Kidney (tissue), 14 donors: ENCODE data around the gene LGALS9. TPM values are rescaled to one million over a fixed set of nuclear protein-coding genes. Genes with fewer than 3 reads are reported as not detected.
A peak's percentile ranks its signal among the peaks of the same experiment; 100 is the strongest.

Experiments
- DNase-seq, 5 donors: peaks; one replicate each; pipeline ENCODE4 v3.0.0-alpha.2; 2013 to 2020
- FAIRE-seq: peaks from 2 replicates; lab custom pipeline; 2012; peaks lifted over from hg19 to GRCh38; lab: Jason Lieb, UNC
- H3K27ac ChIP-seq, 2 donors: one replicate each; pipeline ENCODE4 v1.7.0; 2013; ENCODE audit warnings: low read depth in 2 of 2, low read length in 2 of 2, inconsistent platforms in 1 of 2
- H3K27me3 ChIP-seq: one replicate; pipeline ENCODE4 v1.7.1; 2013; ENCODE audit warnings: low read length, inconsistent platforms; ENCODE audit not compliant: control insufficient read depth, insufficient read depth
- H3K36me3 ChIP-seq, 3 donors: one replicate each; pipeline versions ENCODE4 v1.7.0 to v1.7.1; 2013; ENCODE audit warnings: low read length in 3 of 3, control low read depth in 1 of 3, inconsistent platforms in 1 of 3; ENCODE audit not compliant: insufficient read depth in 3 of 3, control insufficient read depth in 2 of 3
- H3K4me1 ChIP-seq, 3 donors: one replicate each; pipeline versions ENCODE4 v1.7.0 to v1.7.1; 2013; ENCODE audit warnings: low read length in 3 of 3, inconsistent platforms in 1 of 3, low read depth in 1 of 3; ENCODE audit not compliant: control insufficient read depth in 2 of 3, insufficient read depth in 2 of 3
- H3K4me3 ChIP-seq, 3 donors: one replicate each; pipeline versions ENCODE4 v1.7.0 to v1.8.1; 2013; ENCODE audit warnings: low read length in 3 of 3, control low read depth in 1 of 3, inconsistent platforms in 1 of 3
- H3K9ac ChIP-seq, 3 donors: one replicate each; pipeline versions ENCODE4 v1.7.0 to v1.7.1; 2013; ENCODE audit warnings: low read length in 3 of 3, control low read depth in 1 of 3, inconsistent platforms in 1 of 3
- H3K9me3 ChIP-seq, 3 donors: one replicate each; pipeline versions ENCODE4 v1.7.0 to v1.7.1; 2013; ENCODE audit warnings: low read length in 3 of 3, control low read depth in 1 of 3, inconsistent platforms in 1 of 3; ENCODE audit not compliant: control insufficient read depth in 2 of 3, insufficient read depth in 1 of 3
- CTCF ChIP-seq: IDR thresholded peaks from 3 replicates; pipeline ENCODE4 v1.5.1; 2012; ENCODE audit warnings: mild to moderate bottlenecking, moderate library complexity, borderline replicate concordance; ENCODE audit not compliant: insufficient read depth; ENCODE audit errors: extremely low read depth
- intact Hi-C: fragments of 100-400 bp; cut with DNase I; formaldehyde crosslinking; loops from one replicate; pipeline ENCODE4 v1.11.1; 2022
- polyA plus RNA-seq: library from polyadenylated mRNA; stranded (reverse); fragments of 350-450 nt; fragmentation: Illumina TruSeq; extraction: RNeasy Lipid Tissue Mini Kit (QIAGEN cat#74804); gene quantifications from one replicate; pipeline ENCODE4 v1.2.3, GENCODE V29; 2014; ENCODE audit warnings: low read depth, low replicate concordance; ENCODE audit not compliant: insufficient read depth
- total RNA-seq: library from RNA; stranded (reverse); fragmentation: NEBNext Ultra II Directional; extraction: Animal tissue kit (Norgen Biotek cat#: 25700); gene quantifications from one replicate; pipeline ENCODE4 v1.2.1, GENCODE V29; 2021
- donor health status: control.
- donor health status: control.
- donor health status: control.
- donor health status: control.
- donor health status: control.
- donor health status: DM: yes; HTN: yes; CAD: no.
- donor health status: Normal renal cell carcinoma (clear cell type).

The LGALS9 gene
- total and polyA plus RNA-seq, 2 donors from 2014 or later: 16.4 to 50.8 TPM

GRCh38 chr17:27667656-27668487 lies 36.9 kb downstream of the LGALS9 start:
- Histone ChIP-seq H3K4me3 (no peak overlapping the region), H3K9me3 (no peaks in the 10 kb centered on the region), H3K4me1 (no peaks in the 10 kb centered on the region), H3K27me3 (no peaks in the 10 kb centered on the region), H3K36me3 (no peaks in the 10 kb centered on the region), H3K27ac (no peak overlapping the region), H3K9ac (no peak overlapping the region)
- TF ChIP-seq CTCF: no peak
- intact Hi-C loops: no loop called here
- peak in 1 of 5 donors; percentile 51 for DNase-seq
- FAIRE-seq: no peak

DNA sequence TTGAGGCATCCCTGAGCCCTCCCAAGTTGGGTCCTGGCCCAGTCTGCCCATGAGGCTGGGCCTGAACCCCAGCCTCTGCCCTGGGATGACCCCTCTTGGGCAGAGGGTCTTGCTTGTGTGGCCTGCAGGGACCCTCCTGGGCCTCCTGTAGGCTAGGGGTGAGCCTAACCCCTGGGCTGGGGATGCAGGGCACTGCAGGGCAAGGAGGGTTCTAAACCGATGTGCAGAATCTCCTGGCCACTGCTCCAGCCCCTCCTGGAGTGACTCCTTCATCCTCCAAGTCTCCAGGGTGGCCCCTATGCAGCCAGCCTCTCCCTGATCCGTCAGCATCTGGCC lies 37.5 kb downstream of the LGALS9 start:
- Histone ChIP-seq H3K9me3 (no peaks in the 10 kb centered on the region), H3K9ac (no peak overlapping the region), H3K4me1 (no peaks in the 10 kb centered on the region), H3K27me3 (no peaks in the 10 kb centered on the region), H3K4me3 (no peak overlapping the region), H3K36me3 (no peaks in the 10 kb centered on the region), H3K27ac (no peak overlapping the region)
- no peak for TF ChIP-seq CTCF
- intact Hi-C loops: no loop called here
- DNase-seq (no peak), FAIRE-seq (no peak)

- H3K27ac ChIP-seq: no peak overlapping the region
- no peaks in the 10 kb centered on the region for H3K9me3 ChIP-seq
- FAIRE-seq: no peak
- H3K4me1 ChIP-seq: no peaks in the 10 kb centered on the region
- no peak overlapping the region for H3K4me3 ChIP-seq
- DNase-seq: peak in 1 of 5 donors; percentile 33
- intact Hi-C loops: no loop called here
- H3K9ac ChIP-seq: no peak overlapping the region
- TF ChIP-seq CTCF: no peak
- H3K27me3 ChIP-seq: no peaks in the 10 kb centered on the region
- no peaks in the 10 kb centered on the region for H3K36me3 ChIP-seq
Measured at GRCh38 chr17:27669136-27669535, 38.1 kb downstream of the LGALS9 start.

DNA sequence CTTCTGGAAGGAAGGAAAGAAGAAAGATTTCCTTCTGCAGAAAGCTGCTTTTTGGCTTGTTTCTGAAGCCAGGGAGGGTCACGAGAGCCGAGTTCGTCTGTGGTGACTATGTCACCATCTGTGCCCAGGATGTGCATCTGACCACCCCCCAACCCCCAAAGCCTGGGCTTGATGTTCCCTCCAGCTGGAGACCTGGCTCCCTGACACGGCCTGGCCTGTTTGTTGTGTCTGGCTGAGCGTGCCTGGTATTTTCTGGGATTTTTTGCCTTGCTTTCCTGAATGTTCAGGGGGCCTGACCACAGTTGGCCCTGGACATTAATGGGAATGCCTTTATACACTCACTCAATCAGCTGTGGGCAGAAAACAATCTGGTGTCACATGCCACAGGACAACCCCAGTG lies 38.9 kb downstream of the LGALS9 start:
- Histone ChIP-seq H3K9me3 (no peaks in the 10 kb centered on the region), H3K9ac (no peak overlapping the region), H3K4me1 (no peaks in the 10 kb centered on the region), H3K36me3 (no peaks in the 10 kb centered on the region), H3K27me3 (no peaks in the 10 kb centered on the region), H3K4me3 (no peak overlapping the region), H3K27ac (no peak overlapping the region)
- intact Hi-C loops: no loop called here
- no peak for TF ChIP-seq CTCF
- FAIRE-seq: no peak
- no peak for DNase-seq
